Hematopoietic multipotent progenitor cell treated with erythropoietin and hydrocortisone succinate and interleukin-3 and kit ligand, for 4 days (in vitro differentiated cells): ENCODE measurements around the gene ACTR3C.
A peak's percentile ranks its signal among the peaks of the same experiment; 100 is the strongest.

Experiments
- DNase-seq: peaks from one replicate; pipeline ENCODE4 v3.0.0-alpha.2; 2015

Gene ACTR3C

GRCh38 chr7:150322833-150323681 lies at the start of gene ACTR3C, which contains the start of gene LRRC61:
ACTR3C (minus strand) TSS chr7:150323545; CDS start chr7:150295296, 28,249 bp downstream.
LRRC61 (plus strand) TSS chr7:150323355; CDS start chr7:150336862, 13,507 bp downstream.
- DNase-seq = peak; percentile 69

- DNase-seq = no peak
Observed at GRCh38 chr7:150372271-150373048, 49.1 kb upstream of the ACTR3C start.

GRCh38 chr7:150371996-150372270 lies 48.6 kb upstream of the ACTR3C start:
- DNase-seq = no peak

- DNase-seq = no peak
Observed at GRCh38 chr7:150371131-150371995, 48.0 kb upstream of the ACTR3C start.

- no peak for DNase-seq
Observed at GRCh38 chr7:150370612-150371071, 47.3 kb upstream of the ACTR3C start.

- no peak for DNase-seq
Observed at GRCh38 chr7:150369748-150370501, 46.6 kb upstream of the ACTR3C start.

- peak; percentile 84 for DNase-seq
Observed at GRCh38 chr7:150368884-150369747, 45.8 kb upstream of the ACTR3C start.

GRCh38 chr7:150368096-150368883 lies 44.9 kb upstream of the ACTR3C start, which contains the start of gene REPIN1:
REPIN1 (plus strand) TSS chr7:150368822; CDS start chr7:150369712, 890 bp downstream.
- peak; percentile 95 for DNase-seq

- DNase-seq = no peak
Observed at GRCh38 chr7:150367677-150368095, 44.3 kb upstream of the ACTR3C start.

GRCh38 chr7:150365673-150366398 lies 42.5 kb upstream of the ACTR3C start:
- peak; percentile 72 for DNase-seq

- DNase-seq = no peak
Observed at GRCh38 chr7:150365194-150365593, 41.8 kb upstream of the ACTR3C start.

- peak; percentile 83 for DNase-seq
Observed at GRCh38 chr7:150363872-150364271, 40.5 kb upstream of the ACTR3C start.

- peak; percentile 82 for DNase-seq
Observed at GRCh38 chr7:150363370-150363769, 40.0 kb upstream of the ACTR3C start.

GRCh38 chr7:150361807-150362621 lies 38.7 kb upstream of the ACTR3C start:
- DNase-seq = no peak

- DNase-seq = no peak
Observed at GRCh38 chr7:150361402-150361801, 38.1 kb upstream of the ACTR3C start.

- DNase-seq = no peak
Observed at GRCh38 chr7:150360363-150361058, 37.2 kb upstream of the ACTR3C start.

- DNase-seq = no peak
Observed at GRCh38 chr7:150359622-150360362, 36.4 kb upstream of the ACTR3C start.
